ENCODE results near the gene ATXN7L1.
A peak's percentile ranks its signal among the peaks of the same experiment; 100 is the strongest.
"Not testable (repeated sequence)": the region's sequence is repeated elsewhere in the genome, so short reads cannot be mapped to it uniquely, and the experiment has no call there.

Gene ATXN7L1

GRCh38 chr7:105890290-105890997, 14.0 kb upstream of the ATXN7L1 start:
- peak in 1 of 2 experiments; percentile 42 for DNase-seq

GRCh38 chr7:105887569-105888189, 11.3 kb upstream of the ATXN7L1 start:
- DNase-seq, result no peak

GRCh38 chr7:105886776-105887175, 10.4 kb upstream of the ATXN7L1 start:
- no peak for DNase-seq

- no peak for DNase-seq
These were observed 9.2 kb upstream of the ATXN7L1 start for GRCh38 chr7:105885387-105886111.

GRCh38 chr7:105883179-105883578, 6.8 kb upstream of the ATXN7L1 start:
- not testable (repeated sequence) for DNase-seq

GRCh38 chr7:105881439-105881838, 5.0 kb upstream of the ATXN7L1 start:
- DNase-seq, result no peak

- DNase-seq, result no peak
These were observed 4.4 kb upstream of the ATXN7L1 start for GRCh38 chr7:105880571-105881330.

GRCh38 chr7:105879782-105880181, 3.4 kb upstream of the ATXN7L1 start:
- no peak for DNase-seq

- no peak for DNase-seq
These were observed 2.6 kb upstream of the ATXN7L1 start for GRCh38 chr7:105878746-105879605.

- DNase-seq, result no peak
These were observed 1.3 kb upstream of the ATXN7L1 start for GRCh38 chr7:105877736-105878135.

- DNase-seq, result peak in 1 of 2 experiments; percentile 15
These were observed 684 bp upstream of the ATXN7L1 start for GRCh38 chr7:105876964-105877601.

- DNase-seq, result no peak
These were observed 894 bp downstream of the ATXN7L1 start for GRCh38 chr7:105875505-105875904.

GRCh38 chr7:105874055-105874454, 2.3 kb downstream of the ATXN7L1 start:
- DNase-seq, result no peak

- no peak for DNase-seq
These were observed 3.9 kb downstream of the ATXN7L1 start for GRCh38 chr7:105872491-105872890.

GRCh38 chr7:105871142-105871541, 5.3 kb downstream of the ATXN7L1 start:
- DNase-seq, result no peak

GRCh38 chr7:105866102-105866801, 10.1 kb downstream of the ATXN7L1 start:
- no peak for DNase-seq

- DNase-seq, result no peak
These were observed 12.5 kb downstream of the ATXN7L1 start for GRCh38 chr7:105863876-105864275.

- DNase-seq, result no peak
These were observed 13.6 kb downstream of the ATXN7L1 start for GRCh38 chr7:105862770-105863169.

GRCh38 chr7:105862276-105862675, 14.1 kb downstream of the ATXN7L1 start:
- no peak for DNase-seq

- no peak for DNase-seq
These were observed 15.2 kb downstream of the ATXN7L1 start for GRCh38 chr7:105861224-105861623.

- no peak for DNase-seq
These were observed 15.6 kb downstream of the ATXN7L1 start for GRCh38 chr7:105860793-105861192.

Data from stimulated activated CD4-positive, alpha-beta T cell treated with anti-CD3 and anti-CD28 coated beads, Interleukin-4, amount 100 ng/mL, for 4 hours (primary cell).